ENCODE measurements around the gene TEKT2. TPM values are rescaled to one million over a fixed set of nuclear protein-coding genes. Genes with fewer than 3 reads are reported as not detected.
A peak's percentile ranks its signal among the peaks of the same experiment; 100 is the strongest.

Gene TEKT2, protein sequence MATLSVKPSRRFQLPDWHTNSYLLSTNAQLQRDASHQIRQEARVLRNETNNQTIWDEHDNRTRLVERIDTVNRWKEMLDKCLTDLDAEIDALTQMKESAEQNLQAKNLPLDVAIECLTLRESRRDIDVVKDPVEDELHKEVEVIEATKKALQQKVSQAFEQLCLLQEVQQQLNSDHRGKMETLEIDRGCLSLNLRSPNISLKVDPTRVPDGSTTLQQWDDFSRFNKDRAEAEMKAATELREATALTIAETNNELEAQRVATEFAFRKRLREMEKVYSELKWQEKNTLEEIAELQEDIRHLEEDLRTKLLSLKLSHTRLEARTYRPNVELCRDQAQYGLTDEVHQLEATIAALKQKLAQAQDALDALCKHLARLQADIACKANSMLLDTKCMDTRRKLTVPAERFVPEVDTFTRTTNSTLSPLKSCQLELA
- not detected in 2 replicates for total RNA-seq (2014; rRNA removed; shearing (Covaris generic))

DNA sequence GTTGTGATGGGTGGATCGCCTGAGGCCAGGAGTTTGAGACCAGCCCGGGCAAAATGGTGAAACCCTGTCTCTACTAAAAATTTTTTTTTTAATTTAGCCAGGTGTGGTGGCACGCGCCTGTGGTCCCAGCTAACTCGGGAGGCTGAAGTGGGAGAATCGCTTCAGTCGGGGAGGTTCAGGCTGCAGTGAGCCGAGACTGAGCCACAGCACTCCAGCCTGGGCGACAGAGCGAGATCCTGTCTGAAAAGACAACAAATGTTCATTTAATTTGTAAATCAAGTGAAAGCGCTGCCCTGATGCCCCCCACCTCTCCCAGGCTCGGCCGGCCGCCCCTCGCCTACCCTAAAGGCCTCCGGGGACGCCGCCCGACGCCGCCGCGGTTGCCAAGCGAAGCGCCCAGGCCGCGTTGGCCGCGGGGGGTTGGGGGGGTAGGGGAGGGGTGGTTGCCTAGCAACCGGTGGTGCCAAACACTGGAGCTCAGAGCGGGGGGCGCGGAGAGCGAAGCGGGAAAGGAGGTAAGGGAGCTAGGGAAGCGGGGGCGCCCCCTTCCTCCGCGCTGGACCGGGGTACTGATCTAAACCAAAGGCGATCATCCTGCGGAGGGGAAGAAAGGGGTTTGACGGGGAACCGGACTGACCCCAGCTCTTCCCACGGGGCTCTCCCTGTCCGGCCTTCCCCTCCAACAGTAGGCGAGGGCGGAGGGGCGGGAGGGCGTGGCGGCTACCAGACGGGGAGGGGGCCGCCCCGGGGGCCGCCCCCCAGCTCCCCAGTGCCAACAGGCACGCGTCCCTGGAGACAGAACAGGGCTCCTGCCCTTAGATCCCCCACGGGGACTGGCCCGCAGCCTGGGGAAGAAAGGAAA is at the start of gene TEKT2:
Gene TEKT2 (plus strand): TSS at position 460 of the 862 bp plus-strand sequence. CDS start 828 bp downstream, outside the sequence.
- Histone ChIP-seq H3K27ac (no peak within 1 kb of the TSS), H3K36me3 (peaks cover 5% of the 10 kb centered on the region), H3K4me1 (replicated peaks) (peaks cover 5% of the 10 kb centered on the region), H3K27me3 (replicated peaks) (no peaks in the 10 kb centered on the region; the same call in 1 of the 2 replicates), H3K9me3 (replicated peaks) (no peaks in the 10 kb centered on the region), H3K4me3 (no peak within 1 kb of the TSS)
- no peak for DNase-seq (ENCODE audit: low read depth in 1 of 2, low spot score in 2 of 2)

DNA sequence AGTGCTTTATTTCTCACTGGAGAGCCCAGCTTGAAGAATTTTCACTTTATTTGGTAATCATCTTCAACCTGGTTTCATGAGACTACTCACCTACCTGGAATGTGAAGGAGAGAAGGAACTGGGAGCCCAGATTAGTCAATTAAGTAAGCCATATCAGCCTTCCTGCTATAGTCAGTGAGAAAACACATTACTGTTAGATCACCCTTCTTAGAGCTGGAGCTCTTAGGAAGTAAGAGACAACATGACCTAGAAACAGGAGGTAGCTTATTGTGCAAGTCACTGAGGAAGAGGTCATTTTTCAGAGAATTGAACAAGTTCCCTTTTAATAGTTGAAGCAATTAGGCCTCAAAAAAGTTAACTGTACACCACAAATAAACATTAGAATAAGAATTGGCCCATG is 49.2 kb upstream of the TEKT2 start:
- H3K4me3 ChIP-seq: no peak overlapping the region
- peak in 1 of 2 experiments; percentile 4 for DNase-seq (ENCODE audit: low read depth in 1 of 2, low spot score in 2 of 2)
- H3K27me3 ChIP-seq (replicated peaks): no peaks in the 10 kb centered on the region
- no peak overlapping the region for H3K27ac ChIP-seq
- H3K9me3 ChIP-seq (replicated peaks): no peaks in the 10 kb centered on the region
- H3K36me3 ChIP-seq: peaks cover 22% of the 10 kb centered on the region
- no peaks in the 10 kb centered on the region; the same call in 1 of the 2 replicates for H3K4me1 ChIP-seq (replicated peaks)

DNA sequence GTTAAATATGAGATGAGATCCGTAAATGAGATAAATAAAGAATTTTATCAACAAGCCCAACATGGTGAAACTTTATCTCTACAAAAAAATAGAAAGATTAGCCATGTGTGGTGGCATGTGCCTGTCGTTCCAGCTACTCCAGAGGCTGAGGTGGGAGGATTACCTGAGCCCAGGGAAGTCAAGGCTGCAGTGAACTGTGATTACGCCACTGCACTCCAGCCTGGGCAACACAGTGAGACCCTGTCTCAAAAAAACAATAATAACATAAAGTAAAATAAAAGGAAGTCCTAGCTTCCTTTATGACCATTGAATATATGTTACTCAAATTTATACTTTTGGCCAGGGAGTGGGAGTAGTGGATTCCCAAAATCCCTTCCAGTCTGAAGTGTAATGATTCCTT is 48.7 kb upstream of the TEKT2 start:
- Histone ChIP-seq H3K27ac (no peak overlapping the region), H3K4me3 (no peak overlapping the region), H3K36me3 (peaks cover 22% of the 10 kb centered on the region), H3K9me3 (replicated peaks) (no peaks in the 10 kb centered on the region), H3K4me1 (replicated peaks) (no peaks in the 10 kb centered on the region; the same call in 1 of the 2 replicates), H3K27me3 (replicated peaks) (no peaks in the 10 kb centered on the region)
- no peak for DNase-seq (ENCODE audit: low read depth in 1 of 2, low spot score in 2 of 2)

DNA sequence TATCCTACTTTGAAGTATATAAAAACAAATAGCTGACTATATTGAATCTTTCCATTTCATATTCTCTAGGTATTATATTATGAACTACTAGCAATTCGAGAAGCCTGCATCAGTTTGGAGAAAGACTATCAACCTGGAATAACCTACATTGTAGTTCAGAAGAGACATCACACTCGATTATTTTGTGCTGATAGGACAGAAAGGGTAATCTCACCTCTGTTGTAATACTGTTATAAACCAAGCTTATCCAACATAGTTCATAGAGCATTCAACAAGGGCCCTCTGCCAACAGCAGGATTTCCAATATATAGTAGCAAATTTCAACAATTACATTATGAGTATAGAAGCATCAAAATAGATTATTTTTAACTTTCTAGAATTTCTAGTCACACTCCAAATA is 43.7 kb upstream of the TEKT2 start:
- Histone ChIP-seq H3K4me3 (no peak overlapping the region), H3K4me1 (replicated peaks) (no peaks in the 10 kb centered on the region), H3K27me3 (replicated peaks) (no peaks in the 10 kb centered on the region), H3K9me3 (replicated peaks) (no peaks in the 10 kb centered on the region), H3K27ac (no peak overlapping the region), H3K36me3 (peaks cover 31% of the 10 kb centered on the region)
- no peak for DNase-seq (ENCODE audit: low read depth in 1 of 2, low spot score in 2 of 2)

DNA sequence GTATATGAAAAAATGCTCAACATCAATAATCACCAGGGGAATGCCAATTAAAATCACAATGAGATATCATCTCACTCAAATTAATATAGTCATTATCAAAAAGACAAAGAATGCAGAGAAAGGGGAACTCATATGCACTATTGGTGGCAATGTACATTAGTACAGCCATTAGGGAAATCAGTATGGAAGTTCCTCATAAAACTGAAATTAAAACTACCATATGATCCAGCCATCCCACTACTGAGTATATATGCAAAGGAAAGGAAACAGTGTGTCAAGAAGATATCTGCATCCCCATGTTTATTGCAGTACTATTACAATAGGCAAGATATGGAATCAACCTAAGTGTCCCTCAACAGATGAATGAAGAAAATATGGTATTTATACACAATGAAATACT is 32.1 kb upstream of the TEKT2 start:
- H3K4me3 ChIP-seq: no peak overlapping the region
- no peak overlapping the region for H3K27ac ChIP-seq
- no peaks in the 10 kb centered on the region for H3K27me3 ChIP-seq (replicated peaks)
- H3K4me1 ChIP-seq (replicated peaks): no peaks in the 10 kb centered on the region
- DNase-seq (ENCODE audit: low read depth in 1 of 2, low spot score in 2 of 2): no peak
- H3K9me3 ChIP-seq (replicated peaks): no peaks in the 10 kb centered on the region
- peaks cover 6% of the 10 kb centered on the region for H3K36me3 ChIP-seq

DNA sequence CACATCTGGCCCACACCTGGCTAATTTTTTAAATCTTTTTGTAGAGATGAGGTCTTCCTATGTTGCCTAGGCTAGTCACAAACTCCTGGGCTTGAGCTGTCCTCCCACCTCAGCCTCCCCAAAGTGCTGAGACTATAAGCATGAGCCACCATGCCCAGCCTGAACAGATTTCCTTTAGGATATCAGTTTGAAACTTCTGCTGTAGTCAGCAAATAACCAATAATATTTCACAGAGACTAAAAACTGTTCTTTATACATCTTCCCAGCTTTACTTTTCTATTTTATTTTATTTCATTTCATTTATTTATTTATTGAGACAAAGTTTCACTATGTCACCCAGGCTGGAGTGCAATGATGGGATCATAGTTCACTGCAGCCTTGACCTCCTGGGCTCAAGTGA is 29.9 kb upstream of the TEKT2 start:
- no peak overlapping the region for H3K27ac ChIP-seq
- no peaks in the 10 kb centered on the region for H3K27me3 ChIP-seq (replicated peaks)
- no peak overlapping the region for H3K4me3 ChIP-seq
- peaks cover 6% of the 10 kb centered on the region for H3K36me3 ChIP-seq
- H3K4me1 ChIP-seq (replicated peaks): no peaks in the 10 kb centered on the region
- no peaks in the 10 kb centered on the region for H3K9me3 ChIP-seq (replicated peaks)
- DNase-seq (ENCODE audit: low read depth in 1 of 2, low spot score in 2 of 2): no peak

DNA sequence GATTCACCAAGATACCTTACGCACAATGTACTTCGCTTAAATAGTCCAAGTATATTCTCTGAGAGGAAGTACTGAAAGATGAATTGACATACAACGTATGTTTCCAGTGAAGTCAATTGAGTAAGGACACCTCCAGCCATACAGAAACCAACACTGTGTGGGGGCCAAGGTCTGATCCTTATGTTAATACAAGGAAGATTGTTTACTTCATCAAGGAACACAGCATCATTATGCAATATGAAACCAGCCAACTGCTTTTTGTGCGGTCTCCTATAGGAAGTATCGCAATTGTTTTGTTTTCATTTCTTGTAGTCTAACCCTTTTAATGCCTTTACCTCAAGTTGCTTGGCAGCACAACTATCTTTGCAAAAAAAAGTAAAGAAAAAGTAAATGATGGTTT is 28.2 kb upstream of the TEKT2 start:
- no peaks in the 10 kb centered on the region for H3K9me3 ChIP-seq (replicated peaks)
- no peak for DNase-seq (ENCODE audit: low read depth in 1 of 2, low spot score in 2 of 2)
- H3K27ac ChIP-seq: no peak overlapping the region
- no peaks in the 10 kb centered on the region for H3K27me3 ChIP-seq (replicated peaks)
- no peak overlapping the region for H3K4me3 ChIP-seq
- H3K36me3 ChIP-seq: peaks cover 6% of the 10 kb centered on the region
- H3K4me1 ChIP-seq (replicated peaks): no peaks in the 10 kb centered on the region

DNA sequence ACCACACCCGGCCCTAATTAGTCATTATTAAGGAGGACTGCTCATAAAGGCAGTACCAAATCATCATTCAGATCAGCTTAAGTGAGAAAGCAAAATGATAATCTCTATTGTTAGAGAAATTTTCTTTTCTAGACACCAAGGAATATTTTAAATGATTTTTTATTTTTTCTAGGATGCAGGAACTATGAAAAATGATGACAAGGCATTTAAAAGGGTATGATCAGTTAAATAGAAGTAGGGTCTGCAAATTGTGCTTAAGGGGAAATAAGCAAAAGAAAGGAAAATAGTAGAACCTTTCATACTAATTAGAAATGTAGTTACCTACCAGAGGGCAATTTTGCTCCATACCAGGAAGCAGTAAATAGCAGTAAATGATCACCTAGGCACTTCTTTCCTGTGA is 21.6 kb upstream of the TEKT2 start:
- Histone ChIP-seq H3K27ac (no peak overlapping the region), H3K4me3 (no peak overlapping the region), H3K9me3 (replicated peaks) (no peaks in the 10 kb centered on the region), H3K36me3 (no peaks in the 10 kb centered on the region), H3K27me3 (replicated peaks) (no peaks in the 10 kb centered on the region), H3K4me1 (replicated peaks) (no peaks in the 10 kb centered on the region)
- DNase-seq (ENCODE audit: low read depth in 1 of 2, low spot score in 2 of 2): no peak

DNA sequence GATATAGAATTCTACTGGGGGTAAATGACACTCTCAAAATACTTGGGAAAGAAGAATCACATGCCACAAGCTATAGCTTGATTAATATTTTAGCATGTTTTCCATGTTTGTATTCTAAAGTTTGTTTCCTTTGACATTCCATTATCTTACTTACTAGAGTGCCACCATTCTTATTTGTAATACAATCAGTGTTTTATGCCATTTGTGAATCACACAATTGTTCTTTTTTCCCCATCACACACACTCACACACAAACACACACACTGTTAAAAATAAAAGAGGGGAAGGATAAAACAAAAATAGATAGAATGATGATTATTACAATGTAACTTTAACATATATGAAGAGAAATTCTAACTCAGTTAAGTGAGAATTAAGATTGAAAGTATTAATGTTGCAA is 16.0 kb upstream of the TEKT2 start:
- H3K36me3 ChIP-seq: no peaks in the 10 kb centered on the region

DNA sequence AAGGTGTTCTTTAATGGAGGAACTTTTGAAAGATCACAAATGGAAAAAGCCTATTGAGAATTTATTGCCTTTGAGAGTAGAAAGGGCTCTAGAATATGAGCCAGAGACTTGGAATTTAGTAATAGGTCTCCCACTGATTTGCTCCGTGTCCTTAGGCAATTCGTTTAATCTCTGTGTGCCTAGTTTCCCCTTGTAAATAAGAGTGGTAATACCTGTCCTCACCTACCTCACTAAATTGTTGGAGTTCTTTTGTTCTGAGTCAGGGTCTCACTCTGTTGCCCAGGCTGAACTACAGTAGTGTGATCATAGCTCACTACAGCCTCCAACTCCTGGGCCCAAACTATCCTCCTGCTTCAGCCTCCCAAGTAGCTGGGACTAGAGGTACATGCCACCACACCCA is 15.0 kb upstream of the TEKT2 start:
- Histone ChIP-seq H3K36me3 (no peaks in the 10 kb centered on the region), H3K27me3 (replicated peaks) (no peaks in the 10 kb centered on the region), H3K9me3 (replicated peaks) (no peaks in the 10 kb centered on the region), H3K4me1 (replicated peaks) (no peaks in the 10 kb centered on the region), H3K27ac (no peak overlapping the region), H3K4me3 (no peak overlapping the region)
- DNase-seq (ENCODE audit: low read depth in 1 of 2, low spot score in 2 of 2): no peak

More for the DNA sequence above, 16.0 kb upstream of the TEKT2 start:
- Histone ChIP-seq H3K9me3 (replicated peaks) (no peaks in the 10 kb centered on the region), H3K27ac (no peak overlapping the region), H3K27me3 (replicated peaks) (no peaks in the 10 kb centered on the region), H3K4me3 (no peak overlapping the region), H3K4me1 (replicated peaks) (no peaks in the 10 kb centered on the region)
- DNase-seq (ENCODE audit: low read depth in 1 of 2, low spot score in 2 of 2): no peak

DNA sequence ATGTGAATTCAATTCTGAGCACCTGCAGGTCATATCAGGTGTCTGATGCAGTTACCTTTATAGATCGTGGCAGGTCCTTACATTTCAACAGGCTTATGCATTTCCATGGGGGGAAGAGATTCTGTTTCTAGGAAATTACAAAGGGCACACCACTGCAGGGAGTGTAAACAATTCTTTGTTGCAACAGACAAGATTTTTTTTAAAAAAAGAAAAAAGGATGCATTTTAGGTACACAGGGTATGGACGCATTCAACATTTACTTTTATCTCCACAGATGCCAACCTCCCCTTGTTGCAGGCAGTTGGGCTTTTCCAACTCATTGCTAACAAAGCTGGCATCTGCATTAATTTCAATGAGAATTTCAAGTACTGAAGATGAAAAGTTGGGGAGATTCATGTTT is 13.5 kb upstream of the TEKT2 start:
- H3K36me3 ChIP-seq: no peaks in the 10 kb centered on the region
- H3K4me1 ChIP-seq (replicated peaks): no peaks in the 10 kb centered on the region
- no peak overlapping the region for H3K27ac ChIP-seq
- no peak for DNase-seq (ENCODE audit: low read depth in 1 of 2, low spot score in 2 of 2)
- no peaks in the 10 kb centered on the region for H3K27me3 ChIP-seq (replicated peaks)
- no peak overlapping the region for H3K4me3 ChIP-seq
- no peaks in the 10 kb centered on the region for H3K9me3 ChIP-seq (replicated peaks)

DNA sequence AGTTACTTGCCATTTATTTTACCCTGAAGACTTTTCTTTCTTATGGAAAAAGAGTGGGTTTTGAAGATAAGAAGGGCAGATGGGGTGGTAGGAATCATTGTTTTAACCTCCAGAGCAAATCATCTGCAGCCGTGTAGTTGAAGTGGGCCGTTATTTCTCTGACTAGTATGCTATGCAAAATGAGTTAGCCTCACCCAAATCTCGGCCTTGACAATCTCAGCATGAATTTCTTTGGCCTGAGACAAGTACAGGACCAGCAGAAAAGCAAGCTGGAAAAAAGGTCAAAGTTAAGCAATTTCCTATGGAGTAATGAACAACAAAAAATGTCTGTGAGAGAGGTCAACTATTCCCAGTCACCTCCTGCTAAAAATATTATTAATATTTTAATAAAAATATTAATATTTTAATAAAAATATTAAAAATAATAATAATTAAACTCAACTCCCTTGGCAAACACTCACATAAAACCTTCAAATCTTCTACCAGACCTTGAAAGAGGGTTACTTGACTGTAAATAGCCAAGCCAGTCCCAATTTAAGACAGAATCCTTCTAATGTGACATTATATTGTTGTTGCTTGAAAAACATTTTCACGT is 6.8 kb upstream of the TEKT2 start:
- Histone ChIP-seq H3K27ac (no peak overlapping the region), H3K27me3 (replicated peaks) (no peaks in the 10 kb centered on the region), H3K9me3 (replicated peaks) (no peaks in the 10 kb centered on the region), H3K4me1 (replicated peaks) (no peaks in the 10 kb centered on the region), H3K36me3 (no peaks in the 10 kb centered on the region), H3K4me3 (no peak overlapping the region)
- no peak for DNase-seq (ENCODE audit: low read depth in 1 of 2, low spot score in 2 of 2)

DNA sequence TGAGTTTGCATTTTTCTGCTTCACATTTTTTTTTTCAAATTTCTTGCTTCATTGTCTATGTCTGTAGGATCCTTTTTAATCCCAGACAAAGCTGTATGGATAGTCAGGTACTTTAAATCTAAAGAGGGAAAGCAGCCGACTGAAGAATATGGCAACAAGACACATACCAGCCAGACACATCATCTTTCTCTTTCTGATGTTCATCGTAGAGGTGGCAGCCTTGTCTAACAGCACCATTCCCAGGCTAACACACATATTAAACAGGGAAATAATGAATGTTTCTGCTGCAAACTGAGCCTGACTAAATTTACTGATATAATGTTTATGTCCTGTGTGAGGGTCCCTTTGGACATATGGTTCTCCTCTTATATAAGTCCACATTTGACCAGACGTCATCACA is 3.7 kb upstream of the TEKT2 start:
- DNase-seq (ENCODE audit: low read depth in 1 of 2, low spot score in 2 of 2): no peak
- no peaks in the 10 kb centered on the region for H3K4me1 ChIP-seq (replicated peaks)
- no peaks in the 10 kb centered on the region for H3K36me3 ChIP-seq
- H3K9me3 ChIP-seq (replicated peaks): no peaks in the 10 kb centered on the region
- H3K27ac ChIP-seq: no peak overlapping the region
- no peaks in the 10 kb centered on the region; the same call in 1 of the 2 replicates for H3K27me3 ChIP-seq (replicated peaks)
- H3K4me3 ChIP-seq: no peak overlapping the region

DNA sequence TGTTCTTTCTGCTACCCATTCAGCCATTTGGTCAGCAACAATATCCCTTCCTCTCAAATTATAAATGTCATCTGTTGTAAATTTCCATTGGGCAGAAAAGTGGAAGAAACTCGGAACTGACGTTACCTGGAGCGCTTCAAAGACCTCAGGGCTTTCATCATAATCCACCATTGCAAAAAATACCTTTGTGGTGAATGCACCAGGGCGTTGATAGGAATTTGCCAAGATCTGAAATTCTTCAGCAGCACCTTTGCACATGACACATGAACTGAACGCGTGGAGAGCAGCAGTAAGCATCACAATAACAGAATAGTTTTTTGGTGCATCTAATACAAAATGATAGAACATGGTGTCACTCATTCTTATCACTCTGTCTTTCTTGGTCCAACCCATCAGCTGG is 3.1 kb upstream of the TEKT2 start:
- H3K27ac ChIP-seq: no peak overlapping the region
- H3K4me1 ChIP-seq (replicated peaks): no peaks in the 10 kb centered on the region
- H3K4me3 ChIP-seq: no peak overlapping the region
- DNase-seq (ENCODE audit: low read depth in 1 of 2, low spot score in 2 of 2): no peak
- no peaks in the 10 kb centered on the region for H3K9me3 ChIP-seq (replicated peaks)
- H3K36me3 ChIP-seq: no peaks in the 10 kb centered on the region
- no peaks in the 10 kb centered on the region; the same call in 1 of the 2 replicates for H3K27me3 ChIP-seq (replicated peaks)
